ENCODE data around the gene HAND2.

- TF ChIP-seq CTCF (IDR thresholded peaks at IDR 0.05) (no peak), POLR2A (IDR thresholded peaks at IDR 0.05) (no peak)
These were observed 39.1 kb downstream of the HAND2 start for GRCh38 chr4:173490817-173491528.

All from body of pancreas (tissue), 4 donors.